K562 (cell line): ENCODE measurements around the gene CCL8. TPM values are rescaled to one million over a fixed set of nuclear protein-coding genes. Genes with fewer than 3 reads are reported as not detected.

Experiments used
- ATAC-seq: fragments of 200-7000 bp; cut with Tn5 transposase; 3 replicates; pipeline ENCODE4 v1.9.1; 2020; ENCODE audit warnings: moderate library complexity
- BruUV-seq: library from RNA; stranded (reverse); fragments of 400-500 nt; replicated peaks from 2 replicates; lab custom pipeline; 2021; lab: Mats Ljungman, UMichigan
- CTCF ChIA-PET: fragments of 300-600 bp; formaldehyde crosslinking; extraction: SDS; loops from one replicate; lab custom pipeline; 2021; ENCODE audit warnings: low intra/inter-chr PET ratio; lab: Yijun Ruan, JAX
- POLR2A ChIA-PET: fragments of 300-600, 350-650 bp; sonication (Branson Sonifier 250); formaldehyde crosslinking; extraction: SDS; loops from one replicate; lab custom pipeline; 2021; ENCODE audit warnings: antibody characterized with exemption, inconsistent platforms; lab: Yijun Ruan, JAX
- DNase-seq, 4 experiments: peaks; one replicate each; pipeline versions ENCODE4 v3.0.0 to v3.0.0-alpha.2; 2011 to 2018; ENCODE audit warnings: low spot score in 3 of 4, mixed read lengths in 3 of 4; ENCODE audit errors: extremely low read depth in 1 of 4
- FAIRE-seq: peaks from 2 replicates; lab custom pipeline; 2011; peaks lifted over from hg19 to GRCh38; lab: Jason Lieb, UNC
- H2AFZ ChIP-seq: 2 replicates; pipeline ENCODE4 v1.6.0; 2011; ENCODE audit warnings: low read depth, low read length, control low read depth, inconsistent platforms
- H3K27ac ChIP-seq: fragments of 200-600 bp; 3 replicates; pipeline ENCODE4 v1.8.0; 2011; ENCODE audit warnings: low read depth, mild to moderate bottlenecking, control low read depth, inconsistent platforms, low read length, moderate library complexity, mixed read lengths; ENCODE audit errors: extremely low read depth
- H3K27me3 ChIP-seq, 2 experiments: fragments of 300-600 bp in 1 of 2; 2 replicates in 1 of 2; 3 replicates in 1 of 2; pipeline versions ENCODE4 v1.6.0 to v1.8.0; 2011; ENCODE audit warnings: inconsistent platforms in 2 of 2, low read length in 2 of 2, mild to moderate bottlenecking in 1 of 2, mixed read lengths in 1 of 2, moderate library complexity in 1 of 2; ENCODE audit not compliant: control insufficient read depth in 2 of 2, insufficient read depth in 2 of 2
- H3K36me3 ChIP-seq: fragments of 300-600 bp; 3 replicates; pipeline ENCODE4 v1.8.0; 2011; ENCODE audit warnings: mild to moderate bottlenecking, low read length, inconsistent platforms; ENCODE audit not compliant: control insufficient read depth, insufficient read depth
- H3K4me1 ChIP-seq, 2 experiments: fragments of 200-600 bp in 1 of 2; replicated peaks in 1 of 2; 2 replicates in 1 of 2; 3 replicates in 1 of 2; pipeline versions ENCODE4 v1.5.1 to v1.8.0; 2011; ENCODE audit warnings: inconsistent platforms in 2 of 2, low read length in 2 of 2, mild to moderate bottlenecking in 1 of 2, mixed read lengths in 1 of 2, moderate library complexity in 1 of 2; ENCODE audit not compliant: control insufficient read depth in 2 of 2, insufficient read depth in 2 of 2
- H3K4me2 ChIP-seq: 2 replicates; pipeline ENCODE4 v1.6.1; 2011; ENCODE audit warnings: low read length, control low read depth, inconsistent platforms, mixed read lengths; ENCODE audit not compliant: insufficient read depth
- H3K4me3 ChIP-seq: fragments of 200-600 bp; sonication (generic), shearing (Covaris generic); 2 replicates; pipeline ENCODE4 v1.5.1; 2016; ENCODE audit warnings: control low read depth, inconsistent platforms
- H3K79me2 ChIP-seq: fragments of 200-600 bp; 3 replicates; pipeline ENCODE4 v1.8.0; 2011; ENCODE audit warnings: low read length, inconsistent platforms; ENCODE audit not compliant: control insufficient read depth, insufficient read depth
- H3K9ac ChIP-seq, 2 experiments: 2 replicates each; pipeline versions ENCODE4 v1.6.0 to v1.6.1; 2011; ENCODE audit warnings: low read depth in 2 of 2, low read length in 2 of 2, control low read depth in 1 of 2, inconsistent platforms in 1 of 2, mild to moderate bottlenecking in 1 of 2, mixed read lengths in 1 of 2; ENCODE audit not compliant: insufficient read depth in 1 of 2
- H3K9me1 ChIP-seq: one replicate; pipeline ENCODE4 v1.6.0; 2011; ENCODE audit warnings: inconsistent platforms, mild to moderate bottlenecking, low read length, moderate library complexity; ENCODE audit not compliant: control insufficient read depth, insufficient read depth
- H3K9me3 ChIP-seq: replicated peaks from 2 replicates; pipeline ENCODE4 v1.5.1; 2011; ENCODE audit warnings: low read depth, low read length, inconsistent platforms; ENCODE audit not compliant: control insufficient read depth, insufficient read depth
- H4K20me1 ChIP-seq: replicated peaks from 2 replicates; pipeline ENCODE4 v1.6.1; 2011; ENCODE audit warnings: low read length, inconsistent platforms, mixed read lengths; ENCODE audit not compliant: control insufficient read depth, insufficient read depth
- GTF2B ChIP-seq: IDR thresholded peaks from 2 replicates; pipeline ENCODE4 v1.6.1; 2011; ENCODE audit not compliant: insufficient read length; ENCODE audit errors: extremely low read depth
- HMBOX1 ChIP-seq: sonication (generic); IDR thresholded peaks from 2 replicates; pipeline ENCODE4 v1.6.1; 2016
- KLF16 ChIP-seq: IDR thresholded peaks from 2 replicates; pipeline ENCODE4 v1.6.1; 2016; ENCODE audit warnings: antibody characterized with exemption
- NR2F6 ChIP-seq: fragments of 450-650 bp; formaldehyde crosslinking; IDR thresholded peaks from 2 replicates; pipeline ENCODE4 v1.4.0; 2020; ENCODE audit warnings: mild to moderate bottlenecking
- XRCC4 ChIP-seq: IDR thresholded peaks from one replicate; pipeline ENCODE4 v1.6.1; 2011; ENCODE audit not compliant: insufficient read depth, insufficient read length; ENCODE audit errors: extremely low read depth
- ZBTB17 ChIP-seq: fragments of 450-650 bp; formaldehyde crosslinking; IDR thresholded peaks from 2 replicates; pipeline ENCODE4 v1.4.0; 2020; ENCODE audit warnings: mild to moderate bottlenecking
- ZNF444 ChIP-seq: fragments of 250-450 bp; sonication (Bioruptor Pico); IDR thresholded peaks from 2 replicates; pipeline ENCODE4 v1.4.0; 2020; ENCODE audit warnings: mild to moderate bottlenecking, moderate library complexity
- WGBS: fragments of 100-300 bp; shearing (Covaris generic); methylation state at CpG from one replicate; pipeline ENCODE4 v1.1.6; 2016; ENCODE audit warnings: low coverage, mixed read lengths; ENCODE audit not compliant: insufficient coverage; ENCODE audit errors: missing lambda C conversion rate; 5-methylcytosine and 5-hydroxymethylcytosine counted together
- in situ Hi-C: fragments of 300-500 bp; cut with MboI; formaldehyde crosslinking; loops from 4 replicates; pipeline ENCODE4 v1.15.0; 2018; ENCODE audit warnings: inconsistent platforms, mixed read lengths
- intact Hi-C: fragments of 100-400 bp; cut with micrococcal nuclease; formaldehyde crosslinking; loops from 2 replicates; pipeline ENCODE4 v1.14.2; 2022
- polyA plus RNA-seq, 8 experiments: library from polyadenylated mRNA; depleted of rRNA in 4 of 8; stranded (reverse) in 5 of 8; unstranded in 3 of 8; fragments of >200 nt; fragmentation: Nextera tagmentation in 2 of 8; fragmentation: Illumina TruSeq in 1 of 8; extraction: Ambion mirVana in 2 of 8; extraction: Trizol in 1 of 8; gene quantifications; 2 replicates each; pipeline versions ENCODE4 v1.2.1 to v1.2.3, GENCODE V29; 2011 to 2014; ENCODE audit warnings: inconsistent platforms in 1 of 8, missing spikeins in 1 of 8
- total RNA-seq, 7 experiments: library from RNA; depleted of rRNA in 6 of 7; stranded (reverse); fragments of >200 nt in 6 of 7; fragmentation: Illumina TruSeq in 2 of 7; extraction: Trizol in 2 of 7; gene quantifications; 2 replicates each; pipeline versions ENCODE4 v1.2.1 to v1.2.3, GENCODE V29; 2011 to 2021; ENCODE audit warnings: low replicate concordance in 1 of 7
- TF ChIP-seq, protein P1 (sequence below): fragments of 250-450 bp; sonication (Bioruptor Pico); IDR thresholded peaks from 2 replicates; pipeline ENCODE4 v1.8.0; 2021; ENCODE audit warnings: borderline replicate concordance, mild to moderate bottlenecking, moderate library complexity; ENCODE audit not compliant: poor library complexity, severe bottlenecking

Gene CCL8
- total and polyA plus RNA-seq, 9 of the 15 experiments (the other 6 are each of a cell fraction or from before 2014, with no cell fraction given): 0.06 TPM; not detected in 8

GRCh38 chr17:34337701-34338100 is 18.5 kb downstream of the CCL8 start:
- BruUV-seq: no TSS peak

More at GRCh38 chr17:34337701-34338100, 18.5 kb downstream of the CCL8 start:
- ChIA-PET POLR2A (no interaction called here), CTCF (no interaction called here)
- Histone ChIP-seq H3K79me2 (no peaks in the 10 kb centered on the region), H3K36me3 (no peaks in the 10 kb centered on the region), H3K4me2 (no peak overlapping the region), H3K27ac (no peak overlapping the region), H3K4me1 (no peaks in the 10 kb centered on the region), H4K20me1 (no peaks in the 10 kb centered on the region), H3K9me1 (no peaks in the 10 kb centered on the region), H3K27me3 (no peaks in the 10 kb centered on the region), H3K9ac (no peak overlapping the region), H3K9me3 (no peaks in the 10 kb centered on the region), H2AFZ (no peak overlapping the region), H3K4me3 (no peak overlapping the region)
- TF ChIP-seq KLF16 (no peak), NR2F6 (CRISPR knock-in tag) (no peak), GTF2B (no peak), HMBOX1 (no peak), ZNF444 (CRISPR knock-in tag) (no peak), ZBTB17 (CRISPR knock-in tag) (no peak), XRCC4 (no peak)
- TF ChIP-seq, protein P1, sequence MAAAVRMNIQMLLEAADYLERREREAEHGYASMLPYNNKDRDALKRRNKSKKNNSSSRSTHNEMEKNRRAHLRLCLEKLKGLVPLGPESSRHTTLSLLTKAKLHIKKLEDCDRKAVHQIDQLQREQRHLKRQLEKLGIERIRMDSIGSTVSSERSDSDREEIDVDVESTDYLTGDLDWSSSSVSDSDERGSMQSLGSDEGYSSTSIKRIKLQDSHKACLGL: no peak
- no peak for FAIRE-seq
- 0% methylated on average over 1 of the region's 1 CpG for WGBS
- no peak for DNase-seq
- no peak for ATAC-seq
- intact Hi-C loops (no loop called here), in situ Hi-C loops (no loop called here)
